Neural cell (in vitro differentiated cells): ENCODE measurements around the gene LRRC74B.

ENCODE experiments used
- MXI1 ChIP-seq: fragments of 450-650 bp; conservative IDR thresholded peaks from 2 replicates; pipeline ENCODE4 v1.6.1; 2014; ENCODE audit warnings: antibody characterized with exemption, mild to moderate bottlenecking; ENCODE audit not compliant: poor library complexity, severe bottlenecking
- POLR2AphosphoS5 ChIP-seq: IDR thresholded peaks from 2 replicates; pipeline ENCODE4 v1.6.1; 2012
- TAF1 ChIP-seq: IDR thresholded peaks from 2 replicates; pipeline ENCODE4 v1.6.1; 2012; ENCODE audit warnings: low read depth
- TF ChIP-seq, protein P1 (sequence below): IDR thresholded peaks from 2 replicates; pipeline ENCODE4 v1.6.1; 2012; ENCODE audit warnings: borderline replicate concordance
- TF ChIP-seq, protein P2 (sequence below): fragments of 450-650 bp; IDR thresholded peaks from 2 replicates; pipeline ENCODE4 v1.5.1; 2014; ENCODE audit warnings: antibody characterized with exemption, mild to moderate bottlenecking, moderate library complexity; ENCODE audit not compliant: poor library complexity, severe bottlenecking

DNA sequence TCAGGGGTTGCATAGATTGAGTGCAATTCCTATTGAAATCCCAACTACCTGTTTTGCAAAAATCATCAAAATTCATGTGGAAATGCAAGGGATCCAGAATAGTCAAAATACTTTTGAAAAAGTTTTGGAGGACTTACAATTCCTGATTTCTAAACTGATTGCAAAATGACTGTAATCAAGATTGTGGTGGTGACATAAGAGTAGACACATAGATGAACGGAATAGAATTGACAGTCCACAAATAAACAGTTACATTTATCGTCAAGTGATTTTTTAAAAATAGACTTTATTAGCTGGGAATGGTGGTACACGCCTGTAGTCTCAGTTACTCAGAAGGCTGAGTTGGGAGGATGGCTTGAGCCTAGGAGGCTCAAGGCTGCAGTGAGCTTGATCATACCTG, 10.8 kb upstream of the LRRC74B start:
- TF ChIP-seq, protein P1, sequence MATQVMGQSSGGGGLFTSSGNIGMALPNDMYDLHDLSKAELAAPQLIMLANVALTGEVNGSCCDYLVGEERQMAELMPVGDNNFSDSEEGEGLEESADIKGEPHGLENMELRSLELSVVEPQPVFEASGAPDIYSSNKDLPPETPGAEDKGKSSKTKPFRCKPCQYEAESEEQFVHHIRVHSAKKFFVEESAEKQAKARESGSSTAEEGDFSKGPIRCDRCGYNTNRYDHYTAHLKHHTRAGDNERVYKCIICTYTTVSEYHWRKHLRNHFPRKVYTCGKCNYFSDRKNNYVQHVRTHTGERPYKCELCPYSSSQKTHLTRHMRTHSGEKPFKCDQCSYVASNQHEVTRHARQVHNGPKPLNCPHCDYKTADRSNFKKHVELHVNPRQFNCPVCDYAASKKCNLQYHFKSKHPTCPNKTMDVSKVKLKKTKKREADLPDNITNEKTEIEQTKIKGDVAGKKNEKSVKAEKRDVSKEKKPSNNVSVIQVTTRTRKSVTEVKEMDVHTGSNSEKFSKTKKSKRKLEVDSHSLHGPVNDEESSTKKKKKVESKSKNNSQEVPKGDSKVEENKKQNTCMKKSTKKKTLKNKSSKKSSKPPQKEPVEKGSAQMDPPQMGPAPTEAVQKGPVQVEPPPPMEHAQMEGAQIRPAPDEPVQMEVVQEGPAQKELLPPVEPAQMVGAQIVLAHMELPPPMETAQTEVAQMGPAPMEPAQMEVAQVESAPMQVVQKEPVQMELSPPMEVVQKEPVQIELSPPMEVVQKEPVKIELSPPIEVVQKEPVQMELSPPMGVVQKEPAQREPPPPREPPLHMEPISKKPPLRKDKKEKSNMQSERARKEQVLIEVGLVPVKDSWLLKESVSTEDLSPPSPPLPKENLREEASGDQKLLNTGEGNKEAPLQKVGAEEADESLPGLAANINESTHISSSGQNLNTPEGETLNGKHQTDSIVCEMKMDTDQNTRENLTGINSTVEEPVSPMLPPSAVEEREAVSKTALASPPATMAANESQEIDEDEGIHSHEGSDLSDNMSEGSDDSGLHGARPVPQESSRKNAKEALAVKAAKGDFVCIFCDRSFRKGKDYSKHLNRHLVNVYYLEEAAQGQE, result no peak
- TF ChIP-seq POLR2AphosphoS5 (no peak), MXI1 (no peak), TAF1 (no peak)
- TF ChIP-seq, protein P2, sequence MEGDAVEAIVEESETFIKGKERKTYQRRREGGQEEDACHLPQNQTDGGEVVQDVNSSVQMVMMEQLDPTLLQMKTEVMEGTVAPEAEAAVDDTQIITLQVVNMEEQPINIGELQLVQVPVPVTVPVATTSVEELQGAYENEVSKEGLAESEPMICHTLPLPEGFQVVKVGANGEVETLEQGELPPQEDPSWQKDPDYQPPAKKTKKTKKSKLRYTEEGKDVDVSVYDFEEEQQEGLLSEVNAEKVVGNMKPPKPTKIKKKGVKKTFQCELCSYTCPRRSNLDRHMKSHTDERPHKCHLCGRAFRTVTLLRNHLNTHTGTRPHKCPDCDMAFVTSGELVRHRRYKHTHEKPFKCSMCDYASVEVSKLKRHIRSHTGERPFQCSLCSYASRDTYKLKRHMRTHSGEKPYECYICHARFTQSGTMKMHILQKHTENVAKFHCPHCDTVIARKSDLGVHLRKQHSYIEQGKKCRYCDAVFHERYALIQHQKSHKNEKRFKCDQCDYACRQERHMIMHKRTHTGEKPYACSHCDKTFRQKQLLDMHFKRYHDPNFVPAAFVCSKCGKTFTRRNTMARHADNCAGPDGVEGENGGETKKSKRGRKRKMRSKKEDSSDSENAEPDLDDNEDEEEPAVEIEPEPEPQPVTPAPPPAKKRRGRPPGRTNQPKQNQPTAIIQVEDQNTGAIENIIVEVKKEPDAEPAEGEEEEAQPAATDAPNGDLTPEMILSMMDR, result no peak
